Sigmoid colon (tissue), 4 donors: Measurements from ENCODE around the gene VWA2.

Experiments
- CTCF ChIP-seq, 4 experiments: fragments of 450-650 bp in 3 of 4; fragments of 200-600 bp in 1 of 4; IDR thresholded peaks; one replicate each; pipeline ENCODE4 v1.5.1; 2016 to 2019; ENCODE audit warnings: antibody characterized with exemption in 4 of 4, mild to moderate bottlenecking in 3 of 4, moderate library complexity in 2 of 4
- EP300 ChIP-seq, 4 donors: sonication (generic); formaldehyde crosslinking; IDR thresholded peaks; one replicate each; pipeline ENCODE4 v1.6.1; 2017; ENCODE audit warnings: antibody characterized with exemption in 4 of 4
- POLR2A ChIP-seq, 2 donors: fragments of 450-650 bp; IDR thresholded peaks; one replicate each; pipeline ENCODE4 v1.6.1; 2016; ENCODE audit warnings: antibody characterized with exemption in 2 of 2, mild to moderate bottlenecking in 2 of 2, moderate library complexity in 2 of 2

GRCh38 chr10:114281006-114281405 lies 42.0 kb downstream of the VWA2 start:
- TF ChIP-seq CTCF (IDR thresholded peaks at IDR 0.05), result no peak
- no peak for TF ChIP-seq POLR2A (IDR thresholded peaks at IDR 0.05)
- no peak for TF ChIP-seq EP300 (IDR thresholded peaks at IDR 0.05)
